Parathyroid adenoma (tissue), 2 donors: ENCODE results near the gene ANKRD7.

ENCODE experiments used
- H2AFZ ChIP-seq: fragments of 300-600 bp; sonication (generic); one replicate; pipeline ENCODE4 v1.7.0; 2017; ENCODE audit warnings: antibody characterized with exemption, mild to moderate bottlenecking
- H3K27ac ChIP-seq: fragments of 300-600 bp; sonication (generic); one replicate; pipeline ENCODE4 v1.7.0; 2017
- H3K27me3 ChIP-seq: fragments of 300-600 bp; sonication (generic); one replicate; pipeline ENCODE4 v1.7.0; 2017; ENCODE audit warnings: low read length; ENCODE audit not compliant: control insufficient read depth, insufficient read depth
- H3K36me3 ChIP-seq: fragments of 300-600 bp; sonication (generic); one replicate; pipeline ENCODE4 v1.7.0; 2017; ENCODE audit warnings: low read length; ENCODE audit not compliant: control insufficient read depth, insufficient read depth
- H3K4me1 ChIP-seq: fragments of 300-600 bp; sonication (generic); one replicate; pipeline ENCODE4 v1.7.0; 2017; ENCODE audit warnings: control low read depth
- H3K4me2 ChIP-seq: fragments of 300-600 bp; sonication (generic); one replicate; pipeline ENCODE4 v1.7.0; 2017; ENCODE audit warnings: low read length
- H3K4me3 ChIP-seq: fragments of 300-600 bp; sonication (generic); one replicate; pipeline ENCODE4 v1.7.0; 2017; ENCODE audit warnings: low read depth, low read length
- H3K79me2 ChIP-seq: fragments of 300-600 bp; sonication (generic); one replicate; pipeline ENCODE4 v1.7.0; 2017; ENCODE audit warnings: control low read depth
- H3K9ac ChIP-seq: fragments of 300-600 bp; sonication (generic); one replicate; pipeline ENCODE4 v1.7.0; 2017; ENCODE audit warnings: mild to moderate bottlenecking
- H3K9me3 ChIP-seq: fragments of 300-600 bp; sonication (generic); one replicate; pipeline ENCODE4 v1.7.0; 2017; ENCODE audit warnings: low read length; ENCODE audit not compliant: control insufficient read depth
- TF ChIP-seq, protein P1 (sequence below): fragments of 300-600 bp; sonication (generic); IDR thresholded peaks from one replicate; pipeline ENCODE4 v1.7.0; 2017; ENCODE audit warnings: antibody characterized with exemption, mild to moderate bottlenecking
- donor health status: primary hyperparathyroidism.

Gene ANKRD7

DNA sequence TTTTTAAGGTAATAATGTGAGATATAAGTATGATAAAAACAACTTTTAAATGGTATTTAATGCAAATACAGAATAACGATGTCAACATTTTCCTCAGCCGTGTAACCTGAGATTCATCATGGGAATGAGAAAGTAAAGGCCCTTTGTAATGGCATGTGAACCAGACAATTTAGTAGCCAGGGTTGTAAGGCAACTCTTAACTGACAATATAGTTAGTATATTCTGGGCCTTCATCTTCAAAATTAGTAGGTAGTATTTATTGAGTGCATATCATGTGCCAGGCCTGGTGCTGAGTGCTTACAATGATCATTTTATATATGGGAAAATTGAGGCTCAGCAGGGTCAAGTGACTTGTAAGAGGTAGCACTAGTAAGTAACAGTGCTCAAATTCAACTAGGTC, 29.9 kb upstream of the ANKRD7 start:
- Histone ChIP-seq H3K79me2 (no peaks in the 10 kb centered on the region), H3K4me3 (no peak overlapping the region), H3K4me1 (no peaks in the 10 kb centered on the region), H3K36me3 (no peaks in the 10 kb centered on the region), H3K9me3 (no peaks in the 10 kb centered on the region), H3K27ac (no peak overlapping the region), H2AFZ (no peak overlapping the region), H3K4me2 (no peak overlapping the region), H3K9ac (no peak overlapping the region), H3K27me3 (no peaks in the 10 kb centered on the region)
- TF ChIP-seq, protein P1, sequence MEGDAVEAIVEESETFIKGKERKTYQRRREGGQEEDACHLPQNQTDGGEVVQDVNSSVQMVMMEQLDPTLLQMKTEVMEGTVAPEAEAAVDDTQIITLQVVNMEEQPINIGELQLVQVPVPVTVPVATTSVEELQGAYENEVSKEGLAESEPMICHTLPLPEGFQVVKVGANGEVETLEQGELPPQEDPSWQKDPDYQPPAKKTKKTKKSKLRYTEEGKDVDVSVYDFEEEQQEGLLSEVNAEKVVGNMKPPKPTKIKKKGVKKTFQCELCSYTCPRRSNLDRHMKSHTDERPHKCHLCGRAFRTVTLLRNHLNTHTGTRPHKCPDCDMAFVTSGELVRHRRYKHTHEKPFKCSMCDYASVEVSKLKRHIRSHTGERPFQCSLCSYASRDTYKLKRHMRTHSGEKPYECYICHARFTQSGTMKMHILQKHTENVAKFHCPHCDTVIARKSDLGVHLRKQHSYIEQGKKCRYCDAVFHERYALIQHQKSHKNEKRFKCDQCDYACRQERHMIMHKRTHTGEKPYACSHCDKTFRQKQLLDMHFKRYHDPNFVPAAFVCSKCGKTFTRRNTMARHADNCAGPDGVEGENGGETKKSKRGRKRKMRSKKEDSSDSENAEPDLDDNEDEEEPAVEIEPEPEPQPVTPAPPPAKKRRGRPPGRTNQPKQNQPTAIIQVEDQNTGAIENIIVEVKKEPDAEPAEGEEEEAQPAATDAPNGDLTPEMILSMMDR: no peak

DNA sequence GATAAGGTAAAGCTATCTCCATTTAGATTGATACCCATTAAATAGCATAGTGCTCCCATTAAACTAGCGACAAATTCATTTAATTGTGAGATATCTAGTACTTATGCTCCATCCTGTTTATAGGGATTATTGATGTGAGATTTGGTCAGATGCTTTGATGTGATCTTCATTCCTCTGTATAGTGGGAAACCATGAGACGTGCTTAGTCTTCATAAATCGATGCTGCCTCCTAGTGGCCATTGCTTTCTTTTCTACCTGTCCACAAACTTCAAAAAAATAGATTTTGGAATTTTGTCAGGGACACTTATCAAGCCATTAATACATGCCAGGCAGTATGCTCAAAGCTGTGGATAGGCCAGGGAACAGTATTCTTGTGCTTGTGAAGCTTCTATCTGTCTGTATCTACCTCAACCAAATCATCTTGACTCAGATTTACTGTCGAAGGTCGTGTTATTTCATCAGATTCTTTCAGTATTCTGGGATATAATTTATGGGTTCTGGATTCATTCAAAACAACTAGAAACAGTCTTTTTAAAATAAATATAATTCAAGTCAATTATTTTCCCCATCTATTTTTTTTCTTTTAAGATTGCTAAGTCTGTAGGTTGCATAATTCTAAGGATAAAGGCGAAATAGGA, 28.5 kb upstream of the ANKRD7 start:
- Histone ChIP-seq H3K27ac (no peak overlapping the region), H3K4me2 (no peak overlapping the region), H3K4me1 (no peaks in the 10 kb centered on the region), H3K9me3 (no peaks in the 10 kb centered on the region), H3K9ac (no peak overlapping the region), H3K79me2 (no peaks in the 10 kb centered on the region), H3K4me3 (no peak overlapping the region), H2AFZ (no peak overlapping the region), H3K36me3 (no peaks in the 10 kb centered on the region), H3K27me3 (no peaks in the 10 kb centered on the region)
- TF ChIP-seq, protein P1: peak; percentile 66

DNA sequence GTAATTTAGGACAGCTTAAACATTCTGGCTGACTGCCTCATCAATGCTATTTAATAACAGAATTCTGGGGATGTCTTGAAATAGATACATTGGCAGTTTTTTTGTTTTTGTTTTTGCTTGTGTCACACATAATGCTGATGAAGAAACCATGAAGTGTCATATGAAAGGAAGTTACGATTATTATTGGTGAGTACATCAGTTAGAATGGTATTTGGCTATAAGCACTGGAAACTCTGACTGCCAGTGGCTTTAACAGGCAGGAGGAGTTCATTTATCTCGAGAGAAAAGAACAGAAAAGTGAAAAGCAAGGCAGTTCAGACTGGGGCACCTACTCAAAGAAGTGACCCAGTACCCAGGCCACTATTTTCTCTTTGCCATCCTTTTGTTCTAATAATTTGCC, 22.4 kb upstream of the ANKRD7 start:
- Histone ChIP-seq H3K9ac (no peak overlapping the region), H2AFZ (no peak overlapping the region), H3K4me3 (no peak overlapping the region), H3K4me1 (no peaks in the 10 kb centered on the region), H3K27ac (no peak overlapping the region), H3K36me3 (no peaks in the 10 kb centered on the region), H3K27me3 (no peaks in the 10 kb centered on the region), H3K4me2 (no peak overlapping the region), H3K79me2 (no peaks in the 10 kb centered on the region), H3K9me3 (no peaks in the 10 kb centered on the region)
- TF ChIP-seq, protein P1: no peak

DNA sequence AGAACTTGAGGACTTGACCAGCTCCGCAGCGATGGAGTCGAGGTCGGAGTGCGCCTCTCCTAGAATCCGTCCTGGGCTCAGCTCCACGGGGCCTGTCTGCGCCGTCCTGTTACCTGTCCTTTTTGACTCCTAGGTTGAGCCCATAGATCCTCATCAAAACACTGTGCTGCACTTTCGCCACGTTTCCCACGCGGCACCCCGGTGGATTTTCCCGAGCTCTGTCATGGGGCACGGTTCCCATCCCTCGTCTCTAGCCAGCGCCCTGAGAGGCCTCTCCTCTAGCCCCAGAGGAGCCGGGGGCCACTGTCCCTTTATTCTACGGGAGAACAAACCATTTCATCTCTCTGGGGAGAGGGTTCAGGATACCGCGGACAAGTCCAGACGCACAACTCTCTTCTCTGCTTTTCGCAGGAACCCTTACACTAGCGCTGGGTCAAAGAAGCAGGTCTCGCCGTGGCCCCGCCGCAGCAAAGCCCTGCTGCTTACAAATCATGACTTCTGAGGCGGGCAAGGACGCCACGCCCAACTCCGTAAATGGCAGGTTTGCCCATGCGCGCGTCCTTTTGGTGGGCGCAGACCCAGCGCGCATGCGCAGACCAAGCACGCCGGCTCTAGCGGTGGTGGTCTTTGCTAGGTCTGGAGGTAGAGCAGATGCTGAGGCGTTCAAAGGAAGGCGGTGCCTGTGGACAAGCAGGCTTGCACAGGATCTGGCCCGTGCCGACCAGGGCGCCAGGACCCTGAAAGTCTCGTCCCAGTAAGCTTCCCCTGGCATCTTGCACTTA, 10.3 kb upstream of the ANKRD7 start:
- Histone ChIP-seq H3K27me3 (no peaks in the 10 kb centered on the region), H3K36me3 (no peaks in the 10 kb centered on the region), H3K9me3 (no peaks in the 10 kb centered on the region), H3K4me3 (peak overlapping the region; percentile 45), H3K27ac (peak overlapping the region; percentile 37), H3K79me2 (no peaks in the 10 kb centered on the region), H3K4me2 (peak overlapping the region; percentile 33), H3K4me1 (no peaks in the 10 kb centered on the region), H3K9ac (no peak overlapping the region), H2AFZ (peak overlapping the region; percentile 90)
- TF ChIP-seq, protein P1: no peak
